AG04449 (cell line): ENCODE measurements around the gene CIDEA.

Experiments used
- CTCF ChIA-PET: fragments of 350-600 bp; formaldehyde crosslinking; extraction: SDS; loops from one replicate; lab custom pipeline; 2021; ENCODE audit warnings: antibody characterized with exemption; lab: Yijun Ruan, JAX
- POLR2A ChIA-PET: fragments of 400-600, 350-600 bp; formaldehyde crosslinking; extraction: SDS; loops from one replicate; lab custom pipeline; 2020; ENCODE audit warnings: antibody characterized with exemption, inconsistent platforms; lab: Yijun Ruan, JAX
- DNase-seq: peaks from one replicate; pipeline ENCODE4 v3.0.0-alpha.2; 2010; ENCODE audit warnings: low read depth, low spot score
- H3K4me3 ChIP-seq: 2 replicates; pipeline ENCODE4 v1.5.1; 2011; ENCODE audit warnings: low read depth, mild to moderate bottlenecking, control low read depth, low read length
- TF ChIP-seq, protein P1 (sequence below): IDR thresholded peaks from one replicate; pipeline ENCODE4 v1.5.1; 2011; ENCODE audit warnings: mild to moderate bottlenecking, moderate library complexity, low read length, control low read depth, inconsistent platforms; ENCODE audit not compliant: insufficient read depth; ENCODE audit errors: missing control alignments

Gene CIDEA

GRCh38 chr18:12288403-12288755 lies 34.2 kb downstream of the CIDEA start:
- DNase-seq = no peak
- ChIA-PET CTCF (interaction anchor here (0.8 to 5.2 kb wide), 6 partner anchors 9 to 89 kb away, joined by 3 to 27 read pairs (median 10); partner anchors contain the start of gene AFG3L2), POLR2A (interaction anchor here (1.0 to 4.3 kb wide), 10 partner anchors 8 to 334 kb away, joined by 3 to 69 read pairs (median 5); partner anchors contain the start of genes AFG3L2 and TUBB6)
- H3K4me3 ChIP-seq = peak overlapping the region; percentile 60
- TF ChIP-seq, protein P1, sequence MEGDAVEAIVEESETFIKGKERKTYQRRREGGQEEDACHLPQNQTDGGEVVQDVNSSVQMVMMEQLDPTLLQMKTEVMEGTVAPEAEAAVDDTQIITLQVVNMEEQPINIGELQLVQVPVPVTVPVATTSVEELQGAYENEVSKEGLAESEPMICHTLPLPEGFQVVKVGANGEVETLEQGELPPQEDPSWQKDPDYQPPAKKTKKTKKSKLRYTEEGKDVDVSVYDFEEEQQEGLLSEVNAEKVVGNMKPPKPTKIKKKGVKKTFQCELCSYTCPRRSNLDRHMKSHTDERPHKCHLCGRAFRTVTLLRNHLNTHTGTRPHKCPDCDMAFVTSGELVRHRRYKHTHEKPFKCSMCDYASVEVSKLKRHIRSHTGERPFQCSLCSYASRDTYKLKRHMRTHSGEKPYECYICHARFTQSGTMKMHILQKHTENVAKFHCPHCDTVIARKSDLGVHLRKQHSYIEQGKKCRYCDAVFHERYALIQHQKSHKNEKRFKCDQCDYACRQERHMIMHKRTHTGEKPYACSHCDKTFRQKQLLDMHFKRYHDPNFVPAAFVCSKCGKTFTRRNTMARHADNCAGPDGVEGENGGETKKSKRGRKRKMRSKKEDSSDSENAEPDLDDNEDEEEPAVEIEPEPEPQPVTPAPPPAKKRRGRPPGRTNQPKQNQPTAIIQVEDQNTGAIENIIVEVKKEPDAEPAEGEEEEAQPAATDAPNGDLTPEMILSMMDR = no peak

DNA sequence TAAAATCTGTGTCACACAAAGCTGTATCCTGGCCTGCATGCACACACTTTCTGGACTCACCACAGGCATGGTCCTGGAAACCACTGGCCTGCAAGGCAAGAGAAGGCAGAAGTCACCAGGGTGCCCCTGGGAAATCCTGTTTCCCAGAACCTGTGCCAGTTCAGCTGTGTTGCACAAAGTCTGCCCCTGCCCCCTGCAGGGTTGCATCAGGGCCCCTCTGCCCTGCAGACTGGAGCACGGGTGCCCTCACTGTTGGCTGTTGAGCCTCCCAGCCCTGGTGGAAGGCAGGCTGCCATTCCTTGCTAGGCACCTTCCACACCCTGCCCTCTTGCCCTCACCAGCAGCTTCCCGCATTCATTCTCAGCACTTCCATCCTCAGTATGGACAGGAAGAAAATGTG lies 35.9 kb downstream of the CIDEA start:
- H3K4me3 ChIP-seq = no peak overlapping the region
- TF ChIP-seq, protein P1 = no peak
- POLR2A ChIA-PET = interaction anchor here (3.9 kb wide), 1 partner anchor 19 kb away, joined by 69 read pairs; the partner anchor contains the start of gene TUBB6
- CTCF ChIA-PET = interaction anchor here (1.0 to 5.2 kb wide), 2 partner anchors 11 to 12 kb away, joined by 3 to 26 read pairs; no protein-coding TSS in a partner anchor
- no peak for DNase-seq

- TF ChIP-seq, protein P1 = no peak
- ChIA-PET POLR2A (no interaction called here), CTCF (no interaction called here)
- DNase-seq = no peak
- H3K4me3 ChIP-seq = no peak overlapping the region
These were observed 37.0 kb downstream of the CIDEA start for GRCh38 chr18:12291161-12291560.

DNA sequence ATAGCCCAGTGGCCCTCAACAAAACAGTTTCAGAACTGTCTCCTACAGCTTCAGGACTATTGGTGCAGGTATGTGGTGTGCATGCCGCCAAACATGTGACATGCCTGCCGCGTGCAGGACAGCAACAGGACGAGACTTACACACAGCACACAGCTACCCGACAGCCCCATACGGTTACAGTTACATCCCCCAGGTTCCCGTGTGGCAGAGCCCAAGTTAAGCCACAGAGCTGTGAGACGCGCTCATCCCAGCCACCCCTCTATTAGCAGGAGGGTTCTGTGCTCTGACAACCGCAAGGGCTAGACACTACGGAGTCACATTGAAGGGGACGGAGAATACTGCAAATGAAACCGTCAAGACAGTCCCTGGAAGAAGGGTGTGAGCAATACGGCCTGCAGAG lies 37.5 kb downstream of the CIDEA start:
- DNase-seq = no peak
- H3K4me3 ChIP-seq = no peak overlapping the region
- CTCF ChIA-PET = no interaction called here
- POLR2A ChIA-PET = interaction anchor here (0.6 kb wide), 1 partner anchor 25 kb away, joined by 3 read pairs; no protein-coding TSS in a partner anchor
- TF ChIP-seq, protein P1 = no peak

DNA sequence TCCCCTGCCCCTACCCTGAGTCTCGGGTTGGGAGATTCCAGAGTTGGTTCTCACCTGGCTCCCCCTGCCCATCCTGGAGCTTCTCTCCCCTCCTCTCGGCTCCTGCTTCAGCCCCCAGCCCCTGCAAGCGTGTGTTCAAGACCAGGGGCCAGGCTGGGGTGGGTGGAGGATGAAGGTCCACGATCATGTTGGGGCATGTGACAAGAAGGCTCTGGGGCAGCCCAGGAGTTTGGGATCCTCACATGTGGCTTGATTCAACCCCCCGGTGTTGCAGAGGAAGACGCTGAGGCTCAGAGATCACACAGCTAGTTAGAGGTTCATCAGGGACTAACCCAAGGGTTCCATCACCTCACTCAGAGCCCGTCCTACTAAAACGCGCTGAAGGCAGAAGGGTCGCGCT lies 39.7 kb downstream of the CIDEA start:
- no peak for DNase-seq
- CTCF ChIA-PET = interaction anchor here (0.9 to 1.5 kb wide), 2 partner anchors 13 to 21 kb away, joined by 4 to 8 read pairs; no protein-coding TSS in a partner anchor
- H3K4me3 ChIP-seq = no peak overlapping the region

More for the DNA sequence above, 39.7 kb downstream of the CIDEA start:
- POLR2A ChIA-PET = interaction anchor here (6.0 kb wide), 1 partner anchor 15 kb away, joined by 60 read pairs; the partner anchor contains the start of gene TUBB6
- TF ChIP-seq, protein P1 = no peak
